Central memory CD8-positive, alpha-beta T cell (primary cell): ENCODE measurements around the gene GHR.

Experiments
- ATAC-seq: fragments of 150-1000 bp; cut with Tn5 transposase; replicated peaks from 2 replicates; pipeline ENCODE4 v1.10.0; 2022; ENCODE audit warnings: mild to moderate bottlenecking, moderate FRiP score, moderate number of reproducible peaks; ENCODE audit not compliant: poor library complexity, severe bottlenecking; ENCODE audit errors: extremely low read depth
- DNase-seq, 2 donors: peaks; one replicate each; pipeline ENCODE4 v3.0.0; 2021; ENCODE audit warnings: low spot score in 2 of 2
- H3K27ac Mint-ChIP-seq: one replicate; pipeline ENCODE4 v1.8.0; 2022; ENCODE audit warnings: low read depth, mild to moderate bottlenecking, moderate library complexity, mixed read lengths
- H3K27me3 Mint-ChIP-seq: one replicate; pipeline ENCODE4 v1.8.0; 2022; ENCODE audit warnings: mixed read lengths
- H3K36me3 Mint-ChIP-seq: one replicate; pipeline ENCODE4 v1.8.0; 2022; ENCODE audit warnings: mild to moderate bottlenecking, moderate library complexity, mixed read lengths; ENCODE audit not compliant: insufficient read depth
- H3K4me1 Mint-ChIP-seq: one replicate; pipeline ENCODE4 v1.8.0; 2022; ENCODE audit warnings: mixed read lengths
- H3K4me3 Mint-ChIP-seq: one replicate; pipeline ENCODE4 v1.8.0; 2022; ENCODE audit warnings: mild to moderate bottlenecking, moderate library complexity, mixed read lengths
- H3K9me3 Mint-ChIP-seq: one replicate; pipeline ENCODE4 v1.8.0; 2022; ENCODE audit warnings: mixed read lengths

GHR gene

DNA sequence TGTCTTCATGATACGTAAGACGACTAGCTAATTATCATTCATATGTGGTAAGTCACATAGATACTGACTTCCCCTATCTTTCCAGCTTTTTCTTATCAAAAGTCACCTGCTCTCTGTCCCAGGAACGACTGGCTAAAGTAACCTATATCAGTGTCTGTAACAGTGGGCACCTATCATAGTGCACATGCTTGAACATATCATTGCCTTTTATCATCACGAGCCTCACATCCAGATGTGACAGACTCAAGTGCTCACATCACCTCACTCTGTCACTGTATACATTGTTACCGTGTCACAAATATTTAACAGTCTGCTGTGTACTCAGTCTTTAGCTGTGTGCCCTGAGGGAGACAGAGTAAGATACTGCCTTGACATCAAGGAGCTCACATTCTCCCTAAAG, 208.0 kb downstream of the GHR start:
- H3K27me3 Mint-ChIP-seq = no peaks in the 10 kb centered on the region
- H3K36me3 Mint-ChIP-seq = no peaks in the 10 kb centered on the region
- no peaks in the 10 kb centered on the region for H3K4me1 Mint-ChIP-seq
- ATAC-seq = no peak
- no peaks in the 10 kb centered on the region for H3K9me3 Mint-ChIP-seq
- no peak overlapping the region for H3K4me3 Mint-ChIP-seq
- no peak for DNase-seq
- H3K27ac Mint-ChIP-seq = no peak overlapping the region

DNA sequence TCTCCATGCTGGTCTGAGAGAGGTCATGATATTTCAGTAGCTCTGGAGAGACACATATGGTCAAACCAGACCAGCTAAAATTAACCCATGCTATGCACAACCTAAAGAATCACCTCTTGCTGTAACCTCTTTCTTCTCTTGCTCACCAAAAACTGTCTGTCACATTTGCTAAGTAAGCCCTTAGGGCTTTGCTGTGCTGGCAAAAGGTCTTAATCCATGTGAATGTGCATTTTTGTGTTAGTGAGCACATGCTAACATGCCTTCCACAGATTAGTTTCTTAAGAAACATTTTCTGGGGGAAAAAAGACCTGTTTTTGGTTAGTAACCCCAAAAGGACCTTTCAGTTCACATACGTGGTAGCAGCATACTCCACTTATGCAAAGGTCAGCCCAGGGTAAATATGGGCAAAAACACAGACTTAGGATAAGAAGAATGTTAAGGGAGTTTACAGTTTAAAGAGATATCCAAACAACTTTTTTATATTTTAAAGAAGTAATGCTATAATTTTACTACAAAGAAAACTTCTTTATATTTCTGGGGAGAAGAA, 209.2 kb downstream of the GHR start:
- Mint-ChIP-seq H3K36me3 (no peaks in the 10 kb centered on the region), H3K27me3 (no peaks in the 10 kb centered on the region), H3K4me1 (no peaks in the 10 kb centered on the region), H3K27ac (no peak overlapping the region), H3K4me3 (no peak overlapping the region), H3K9me3 (no peaks in the 10 kb centered on the region)
- DNase-seq (no peak), ATAC-seq (no peak)

DNA sequence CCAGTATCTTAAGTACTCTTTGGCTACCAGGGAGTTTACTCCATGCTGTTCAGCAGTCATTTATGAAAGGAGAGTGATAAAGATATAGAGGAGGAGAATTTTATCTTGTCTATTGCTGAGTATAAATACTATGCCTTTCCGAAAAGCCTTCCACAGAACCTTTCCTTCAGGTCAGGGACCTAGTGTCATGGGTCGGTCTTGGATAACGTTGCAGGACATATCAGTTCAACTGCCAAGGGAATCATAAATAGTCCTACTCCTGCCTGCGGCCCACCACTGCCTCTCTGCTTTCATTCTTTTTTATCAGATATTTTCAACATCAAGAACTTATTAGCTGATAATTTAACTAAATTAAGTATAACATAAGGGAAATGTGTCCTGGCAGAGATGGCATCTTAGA, 211.3 kb downstream of the GHR start:
- H3K27ac Mint-ChIP-seq = no peak overlapping the region
- ATAC-seq = no peak
- no peaks in the 10 kb centered on the region for H3K9me3 Mint-ChIP-seq
- H3K36me3 Mint-ChIP-seq = no peaks in the 10 kb centered on the region
- no peaks in the 10 kb centered on the region for H3K4me1 Mint-ChIP-seq
- H3K4me3 Mint-ChIP-seq = no peak overlapping the region
- no peak for DNase-seq
- H3K27me3 Mint-ChIP-seq = peaks cover 17% of the 10 kb centered on the region

DNA sequence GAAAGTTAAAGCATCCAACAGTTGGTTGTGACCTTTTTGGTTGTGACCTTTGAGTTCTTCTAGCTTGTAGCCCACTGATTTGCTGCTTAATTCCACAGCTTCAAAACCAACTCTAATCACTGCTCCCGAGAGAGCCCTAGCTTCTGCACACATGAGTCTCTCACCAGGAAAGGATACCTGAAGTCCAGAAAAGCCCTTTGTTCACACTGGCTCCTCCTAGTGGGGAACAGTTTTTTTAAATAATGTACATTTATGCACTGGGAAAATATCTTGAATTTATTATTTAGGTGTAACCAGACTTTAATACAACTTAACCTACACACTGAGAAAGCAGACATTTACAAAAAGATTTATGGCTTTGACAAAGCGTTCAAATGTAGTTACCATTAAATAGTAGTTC, 213.2 kb downstream of the GHR start:
- no peaks in the 10 kb centered on the region for H3K4me1 Mint-ChIP-seq
- H3K4me3 Mint-ChIP-seq = no peak overlapping the region
- DNase-seq (no peak), ATAC-seq (no peak)
- H3K36me3 Mint-ChIP-seq = no peaks in the 10 kb centered on the region
- H3K27ac Mint-ChIP-seq = no peak overlapping the region
- peaks cover 35% of the 10 kb centered on the region for H3K27me3 Mint-ChIP-seq
- H3K9me3 Mint-ChIP-seq = no peaks in the 10 kb centered on the region

DNA sequence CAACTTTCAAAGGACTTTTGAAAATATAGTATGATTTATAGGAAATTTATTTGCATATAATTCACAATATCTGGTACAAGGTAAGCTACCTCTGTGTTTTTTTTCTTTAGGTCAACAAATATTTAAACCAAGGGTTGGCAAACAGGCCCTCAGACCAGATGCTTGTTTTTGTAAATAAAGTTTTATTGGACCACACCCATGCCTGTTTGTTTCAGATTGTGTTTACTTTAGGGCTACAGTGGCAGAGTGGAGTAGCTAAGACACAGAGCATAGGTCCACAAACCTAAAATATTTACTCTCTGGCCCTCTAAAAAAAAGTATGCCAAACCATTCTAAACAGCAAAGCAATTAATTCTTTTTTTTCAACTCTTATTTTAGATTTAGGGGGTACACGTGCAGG, 213.7 kb downstream of the GHR start:
- no peak overlapping the region for H3K27ac Mint-ChIP-seq
- H3K27me3 Mint-ChIP-seq = peaks cover 40% of the 10 kb centered on the region
- ATAC-seq = no peak
- DNase-seq = no peak
- H3K9me3 Mint-ChIP-seq = no peaks in the 10 kb centered on the region
- no peaks in the 10 kb centered on the region for H3K4me1 Mint-ChIP-seq
- no peak overlapping the region for H3K4me3 Mint-ChIP-seq
- H3K36me3 Mint-ChIP-seq = no peaks in the 10 kb centered on the region

DNA sequence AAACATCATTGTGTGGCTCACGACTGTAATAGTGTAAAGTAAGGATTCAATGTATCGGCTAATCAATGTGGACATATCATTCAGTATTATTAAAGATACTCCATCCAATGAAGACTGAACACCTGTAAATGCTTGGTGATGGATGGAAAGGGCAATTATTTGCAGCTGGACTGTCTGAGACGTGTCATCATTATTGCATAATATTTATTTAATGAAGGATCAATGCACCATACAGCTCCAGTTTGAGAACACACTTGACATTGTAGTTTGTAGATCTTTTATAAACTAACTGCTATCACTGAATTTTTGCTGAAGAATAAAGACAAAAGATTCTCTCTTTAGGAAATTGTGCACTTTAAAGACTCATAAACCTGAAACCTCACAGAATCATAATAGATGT, 215.7 kb downstream of the GHR start:
- H3K36me3 Mint-ChIP-seq = no peaks in the 10 kb centered on the region
- H3K27me3 Mint-ChIP-seq = peaks cover 60% of the 10 kb centered on the region
- DNase-seq (no peak), ATAC-seq (no peak)
- H3K9me3 Mint-ChIP-seq = no peaks in the 10 kb centered on the region
- H3K4me3 Mint-ChIP-seq = no peak overlapping the region
- H3K27ac Mint-ChIP-seq = no peak overlapping the region
- no peaks in the 10 kb centered on the region for H3K4me1 Mint-ChIP-seq

DNA sequence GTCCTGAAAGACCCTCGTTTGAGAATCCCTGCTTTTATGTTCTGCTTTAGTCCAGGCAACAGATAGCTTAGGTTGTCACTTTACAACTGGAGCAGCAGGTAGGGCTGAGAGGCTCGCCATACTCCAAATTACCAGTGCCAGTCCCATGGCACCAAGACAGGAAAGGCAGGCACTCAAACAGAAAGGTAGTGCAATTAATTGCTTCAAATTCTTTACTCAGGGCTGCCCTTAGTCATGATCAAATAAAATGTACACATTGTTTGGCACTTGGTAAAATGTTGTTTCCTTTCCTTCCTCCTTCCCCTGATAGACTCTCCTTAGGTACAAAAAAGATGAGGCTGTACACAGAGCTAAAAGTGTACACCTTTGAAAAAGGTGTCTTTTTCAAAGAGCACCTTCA, 217.6 kb downstream of the GHR start:
- Mint-ChIP-seq H3K9me3 (no peaks in the 10 kb centered on the region), H3K4me1 (no peaks in the 10 kb centered on the region), H3K4me3 (no peak overlapping the region), H3K36me3 (no peaks in the 10 kb centered on the region), H3K27ac (no peak overlapping the region), H3K27me3 (peaks cover 73% of the 10 kb centered on the region)
- ATAC-seq = no peak
- no peak for DNase-seq

DNA sequence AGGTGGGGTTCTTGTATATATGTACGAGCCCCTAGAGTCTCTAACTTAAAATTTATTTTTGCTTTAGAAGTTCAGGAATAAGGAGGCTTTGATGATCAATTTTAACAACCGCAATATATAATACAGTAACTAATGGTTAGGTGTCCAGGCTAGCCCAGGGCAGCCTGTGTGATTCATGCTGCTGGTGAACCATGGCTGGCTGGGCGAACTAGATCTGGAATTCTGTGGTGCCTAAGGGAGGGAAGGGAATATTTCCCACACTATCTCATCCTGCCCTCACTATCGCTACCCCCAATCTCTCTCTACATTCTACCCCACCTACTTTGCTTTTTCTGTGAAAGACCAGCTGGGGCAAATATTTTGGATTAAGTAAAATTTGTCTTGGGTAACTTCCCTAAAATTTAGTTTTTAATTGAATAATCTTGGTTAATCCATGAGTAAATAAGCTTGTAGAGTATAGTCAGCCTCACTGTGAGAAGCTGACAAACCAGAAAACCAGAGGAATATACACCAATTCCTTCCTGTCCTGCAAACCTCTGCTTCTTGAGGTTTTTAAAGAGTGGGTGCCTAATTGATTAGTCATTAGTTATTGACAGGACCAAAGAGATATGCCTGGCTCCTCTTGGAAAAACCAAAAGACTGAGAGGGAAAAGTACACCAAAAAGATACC, 218.2 kb downstream of the GHR start:
- H3K4me1 Mint-ChIP-seq = no peaks in the 10 kb centered on the region
- no peaks in the 10 kb centered on the region for H3K9me3 Mint-ChIP-seq
- peaks cover 73% of the 10 kb centered on the region for H3K27me3 Mint-ChIP-seq
- no peak for ATAC-seq
- no peak overlapping the region for H3K27ac Mint-ChIP-seq
- DNase-seq = no peak
- no peaks in the 10 kb centered on the region for H3K36me3 Mint-ChIP-seq
- no peak overlapping the region for H3K4me3 Mint-ChIP-seq

DNA sequence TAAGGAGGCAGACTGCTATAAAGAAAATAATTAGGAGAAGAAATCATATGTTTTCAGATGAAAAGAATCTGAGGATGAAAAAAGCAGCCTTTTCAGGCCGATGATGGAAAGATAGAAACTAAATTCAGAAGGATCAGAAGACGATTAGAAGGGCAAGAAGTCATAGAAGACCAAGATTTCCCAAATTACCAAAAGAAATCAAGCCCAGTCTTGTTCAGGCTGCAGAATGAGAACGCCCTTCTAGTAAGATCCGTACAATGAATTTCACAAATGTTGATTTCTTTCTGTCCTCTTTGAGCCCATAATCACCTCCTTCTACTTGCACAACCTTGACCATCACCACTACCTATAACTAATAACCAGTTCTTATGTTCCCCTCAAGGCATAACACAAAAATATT, 218.8 kb downstream of the GHR start:
- Mint-ChIP-seq H3K9me3 (no peaks in the 10 kb centered on the region), H3K4me3 (no peak overlapping the region), H3K4me1 (no peaks in the 10 kb centered on the region), H3K27ac (no peak overlapping the region), H3K36me3 (no peaks in the 10 kb centered on the region), H3K27me3 (peaks cover 73% of the 10 kb centered on the region)
- no peak for DNase-seq
- ATAC-seq = no peak

DNA sequence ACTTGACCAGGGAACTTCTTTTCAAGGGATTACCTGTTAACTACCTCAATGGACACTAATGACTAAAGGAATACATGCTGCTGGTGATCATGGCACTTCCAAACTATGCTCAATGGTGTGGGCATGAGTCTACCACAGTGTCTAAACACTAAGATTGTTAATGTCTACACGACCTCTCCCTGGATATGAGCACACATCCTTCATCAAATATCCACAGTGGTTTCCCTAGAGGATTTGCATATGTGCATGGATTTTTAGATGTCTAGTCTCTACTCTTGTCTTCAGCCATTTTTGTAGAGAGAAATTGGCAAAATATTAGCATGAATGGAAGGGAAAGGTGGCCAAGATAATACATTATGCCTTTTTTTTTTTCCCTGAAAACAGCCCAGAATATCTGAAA, 220.1 kb downstream of the GHR start:
- ATAC-seq (no peak), DNase-seq (no peak)
- no peak overlapping the region for H3K27ac Mint-ChIP-seq
- peaks cover 65% of the 10 kb centered on the region for H3K27me3 Mint-ChIP-seq
- no peaks in the 10 kb centered on the region for H3K9me3 Mint-ChIP-seq
- H3K4me1 Mint-ChIP-seq = no peaks in the 10 kb centered on the region
- no peaks in the 10 kb centered on the region for H3K36me3 Mint-ChIP-seq
- no peak overlapping the region for H3K4me3 Mint-ChIP-seq

DNA sequence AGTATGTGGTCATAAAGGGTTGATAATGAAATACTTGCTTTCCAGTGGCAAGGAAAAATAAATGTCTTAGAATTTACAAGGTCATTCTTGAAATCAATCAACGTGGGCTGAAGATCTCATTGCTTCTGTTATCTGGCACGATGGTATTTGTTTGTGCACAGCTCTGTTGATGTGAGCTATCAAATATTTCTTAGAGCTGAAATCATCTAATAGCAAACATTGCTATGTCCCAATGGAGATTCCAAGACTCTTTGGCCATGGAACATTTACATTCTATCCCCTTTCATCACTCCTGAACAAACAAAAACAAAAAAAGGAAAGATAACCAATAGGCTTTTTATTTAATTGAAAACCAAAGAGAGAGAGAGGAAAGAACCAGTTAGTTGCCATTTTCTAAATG, 221.9 kb downstream of the GHR start:
- DNase-seq (no peak), ATAC-seq (no peak)
- Mint-ChIP-seq H3K4me1 (no peaks in the 10 kb centered on the region), H3K36me3 (no peaks in the 10 kb centered on the region), H3K9me3 (no peaks in the 10 kb centered on the region), H3K27ac (no peak overlapping the region), H3K4me3 (no peak overlapping the region), H3K27me3 (peaks cover 50% of the 10 kb centered on the region)

DNA sequence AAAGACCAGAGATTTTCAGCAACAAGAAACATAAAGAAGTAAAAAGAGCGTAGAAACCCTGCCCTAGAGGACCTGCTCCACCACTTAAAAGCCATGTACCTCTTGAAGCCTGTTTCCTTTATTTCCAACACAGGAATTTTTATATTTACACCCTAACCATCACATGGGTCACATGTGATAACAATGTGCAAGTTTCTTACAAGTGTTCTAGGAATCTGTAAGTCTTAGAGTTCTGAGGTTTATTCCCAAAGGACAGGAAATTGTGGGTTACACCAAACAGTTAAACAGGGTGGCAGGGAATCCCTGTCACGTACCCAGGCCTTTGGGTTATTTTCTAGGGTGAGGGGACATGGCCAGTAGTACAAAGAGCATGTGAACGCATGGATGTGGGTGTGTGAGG, 224.8 kb downstream of the GHR start:
- ATAC-seq = no peak
- Mint-ChIP-seq H3K36me3 (no peaks in the 10 kb centered on the region), H3K4me1 (no peaks in the 10 kb centered on the region), H3K27ac (no peak overlapping the region), H3K9me3 (no peaks in the 10 kb centered on the region), H3K4me3 (no peak overlapping the region), H3K27me3 (peaks cover 23% of the 10 kb centered on the region)
- DNase-seq = no peak

DNA sequence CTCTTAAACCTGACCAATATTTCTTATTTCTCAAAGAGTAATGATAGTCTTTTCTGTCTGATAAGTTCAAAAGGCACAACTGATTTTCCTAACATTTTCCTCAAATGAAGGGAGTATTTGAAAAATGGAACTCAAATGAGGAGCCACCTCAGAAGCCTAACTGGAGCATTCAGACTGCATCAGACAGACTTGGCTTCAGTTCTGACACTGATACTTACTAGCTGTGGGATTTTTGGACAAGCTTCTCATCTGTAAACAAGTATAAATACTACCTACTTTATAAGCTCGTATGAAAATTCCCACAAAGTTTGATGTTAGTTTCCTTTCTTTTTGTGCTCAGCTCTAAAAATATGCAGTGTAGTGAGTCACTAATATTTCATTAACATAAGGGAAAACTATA, 225.7 kb downstream of the GHR start:
- H3K9me3 Mint-ChIP-seq = no peaks in the 10 kb centered on the region
- no peaks in the 10 kb centered on the region for H3K4me1 Mint-ChIP-seq
- ATAC-seq = no peak
- H3K36me3 Mint-ChIP-seq = no peaks in the 10 kb centered on the region
- H3K27ac Mint-ChIP-seq = no peak overlapping the region
- peaks cover 15% of the 10 kb centered on the region for H3K27me3 Mint-ChIP-seq
- no peak for DNase-seq
- H3K4me3 Mint-ChIP-seq = no peak overlapping the region
